Measurements from ENCODE around the gene ADCY1.
A peak's percentile ranks its signal among the peaks of the same experiment; 100 is the strongest.

Gene ADCY1

GRCh38 chr7:45584261-45585210 is 10.4 kb downstream of the ADCY1 start:
- no peaks in the 10 kb centered on the region for H3K4me1 Mint-ChIP-seq
- no peak for DNase-seq
- no peak overlapping the region for H3K27ac Mint-ChIP-seq

GRCh38 chr7:45585628-45586027 is 11.5 kb downstream of the ADCY1 start:
- Mint-ChIP-seq H3K27me3 (no peaks in the 10 kb centered on the region), H3K4me1 (no peaks in the 10 kb centered on the region), H3K9me3 (no peaks in the 10 kb centered on the region), H3K27ac (no peak overlapping the region), H3K4me3 (no peak overlapping the region)
- no peak for DNase-seq
- no peak for ATAC-seq

More at GRCh38 chr7:45584261-45585210, 10.4 kb downstream of the ADCY1 start:
- Mint-ChIP-seq H3K4me3 (no peak overlapping the region), H3K9me3 (no peaks in the 10 kb centered on the region), H3K27me3 (no peaks in the 10 kb centered on the region)
- ATAC-seq = no peak

GRCh38 chr7:45586542-45587520 is 12.7 kb downstream of the ADCY1 start:
- Mint-ChIP-seq H3K4me3 (no peak overlapping the region), H3K27ac (peak overlapping the region in 1 of 2 donors; percentile 2), H3K4me1 (no peaks in the 10 kb centered on the region), H3K9me3 (no peaks in the 10 kb centered on the region), H3K27me3 (no peaks in the 10 kb centered on the region)
- ATAC-seq = peak; percentile 18
- no peak for DNase-seq

GRCh38 chr7:45588466-45588865 is 14.3 kb downstream of the ADCY1 start:
- DNase-seq = no peak
- Mint-ChIP-seq H3K27me3 (no peaks in the 10 kb centered on the region), H3K4me3 (no peak overlapping the region), H3K4me1 (no peaks in the 10 kb centered on the region), H3K27ac (no peak overlapping the region), H3K9me3 (no peaks in the 10 kb centered on the region)
- no peak for ATAC-seq

- H3K9me3 Mint-ChIP-seq = no peaks in the 10 kb centered on the region
- H3K27ac Mint-ChIP-seq = no peak overlapping the region
- no peaks in the 10 kb centered on the region for H3K4me1 Mint-ChIP-seq
- H3K27me3 Mint-ChIP-seq = no peaks in the 10 kb centered on the region
- DNase-seq (no peak), ATAC-seq (no peak)
- H3K4me3 Mint-ChIP-seq = no peak overlapping the region
Observed at GRCh38 chr7:45589061-45589460, 14.9 kb downstream of the ADCY1 start.

GRCh38 chr7:45589915-45590678 is 15.9 kb downstream of the ADCY1 start:
- H3K4me3 Mint-ChIP-seq = no peak overlapping the region
- H3K27ac Mint-ChIP-seq = peak overlapping the region in 1 of 2 donors; percentile 56
- no peaks in the 10 kb centered on the region for H3K9me3 Mint-ChIP-seq
- H3K27me3 Mint-ChIP-seq = no peaks in the 10 kb centered on the region
- DNase-seq (no peak), ATAC-seq (no peak)
- H3K4me1 Mint-ChIP-seq = no peaks in the 10 kb centered on the region

- Mint-ChIP-seq H3K4me1 (no peaks in the 10 kb centered on the region), H3K27me3 (no peaks in the 10 kb centered on the region), H3K27ac (no peak overlapping the region), H3K4me3 (no peak overlapping the region), H3K9me3 (no peaks in the 10 kb centered on the region)
- DNase-seq (no peak), ATAC-seq (peak; percentile 4)
Observed at GRCh38 chr7:45590679-45591057, 16.5 kb downstream of the ADCY1 start.

GRCh38 chr7:45591101-45591906 is 17.1 kb downstream of the ADCY1 start:
- ATAC-seq (no peak), DNase-seq (peak in 1 of 2 donors; percentile 2)
- Mint-ChIP-seq H3K4me3 (no peak overlapping the region), H3K9me3 (no peaks in the 10 kb centered on the region), H3K27ac (no peak overlapping the region), H3K27me3 (no peaks in the 10 kb centered on the region), H3K4me1 (no peaks in the 10 kb centered on the region)

- Mint-ChIP-seq H3K9me3 (no peaks in the 10 kb centered on the region), H3K27me3 (no peaks in the 10 kb centered on the region), H3K4me3 (no peak overlapping the region), H3K4me1 (no peaks in the 10 kb centered on the region), H3K27ac (no peak overlapping the region)
- ATAC-seq (no peak), DNase-seq (peak in 1 of 2 donors; percentile 4)
Observed at GRCh38 chr7:45592230-45592991, 18.2 kb downstream of the ADCY1 start.

GRCh38 chr7:45593121-45593541 is 19.0 kb downstream of the ADCY1 start:
- H3K4me3 Mint-ChIP-seq = no peak overlapping the region
- no peaks in the 10 kb centered on the region for H3K27me3 Mint-ChIP-seq
- H3K4me1 Mint-ChIP-seq = no peaks in the 10 kb centered on the region

GRCh38 chr7:45593877-45594276 is 19.7 kb downstream of the ADCY1 start:
- H3K9me3 Mint-ChIP-seq = no peaks in the 10 kb centered on the region
- H3K4me3 Mint-ChIP-seq = no peak overlapping the region
- no peak overlapping the region for H3K27ac Mint-ChIP-seq
- ATAC-seq = no peak
- no peaks in the 10 kb centered on the region for H3K27me3 Mint-ChIP-seq
- no peaks in the 10 kb centered on the region for H3K4me1 Mint-ChIP-seq
- DNase-seq = no peak

More at GRCh38 chr7:45593121-45593541, 19.0 kb downstream of the ADCY1 start:
- Mint-ChIP-seq H3K9me3 (no peaks in the 10 kb centered on the region), H3K27ac (no peak overlapping the region)
- ATAC-seq (no peak), DNase-seq (peak in 1 of 2 donors; percentile 5)

- DNase-seq (no peak), ATAC-seq (no peak)
- H3K4me3 Mint-ChIP-seq = no peak overlapping the region
- H3K27ac Mint-ChIP-seq = peak overlapping the region in 1 of 2 donors; percentile 6
- no peaks in the 10 kb centered on the region for H3K4me1 Mint-ChIP-seq
- no peaks in the 10 kb centered on the region for H3K27me3 Mint-ChIP-seq
- no peaks in the 10 kb centered on the region for H3K9me3 Mint-ChIP-seq
Observed at GRCh38 chr7:45594745-45595535, 20.8 kb downstream of the ADCY1 start.
